GM19468 (cell line): ENCODE results near the gene NECTIN1.

Source experiments
- ATAC-seq: cut with Tn5 transposase; IDR thresholded peaks from one replicate; pipeline ENCODE4 v1.9.1; 2021; ENCODE audit warnings: mild to moderate bottlenecking, moderate library complexity, moderate number of reproducible peaks; ENCODE audit not compliant: unreplicated experiment; ENCODE audit errors: extremely low read depth

NECTIN1 gene

GRCh38 chr11:119728651-119729580, at the start of gene NECTIN1:
TSS of gene NECTIN1 (minus strand) at chr11:119729200. CDS start at chr11:119728553, 647 bp downstream.
- ATAC-seq: peak; percentile 66

DNA sequence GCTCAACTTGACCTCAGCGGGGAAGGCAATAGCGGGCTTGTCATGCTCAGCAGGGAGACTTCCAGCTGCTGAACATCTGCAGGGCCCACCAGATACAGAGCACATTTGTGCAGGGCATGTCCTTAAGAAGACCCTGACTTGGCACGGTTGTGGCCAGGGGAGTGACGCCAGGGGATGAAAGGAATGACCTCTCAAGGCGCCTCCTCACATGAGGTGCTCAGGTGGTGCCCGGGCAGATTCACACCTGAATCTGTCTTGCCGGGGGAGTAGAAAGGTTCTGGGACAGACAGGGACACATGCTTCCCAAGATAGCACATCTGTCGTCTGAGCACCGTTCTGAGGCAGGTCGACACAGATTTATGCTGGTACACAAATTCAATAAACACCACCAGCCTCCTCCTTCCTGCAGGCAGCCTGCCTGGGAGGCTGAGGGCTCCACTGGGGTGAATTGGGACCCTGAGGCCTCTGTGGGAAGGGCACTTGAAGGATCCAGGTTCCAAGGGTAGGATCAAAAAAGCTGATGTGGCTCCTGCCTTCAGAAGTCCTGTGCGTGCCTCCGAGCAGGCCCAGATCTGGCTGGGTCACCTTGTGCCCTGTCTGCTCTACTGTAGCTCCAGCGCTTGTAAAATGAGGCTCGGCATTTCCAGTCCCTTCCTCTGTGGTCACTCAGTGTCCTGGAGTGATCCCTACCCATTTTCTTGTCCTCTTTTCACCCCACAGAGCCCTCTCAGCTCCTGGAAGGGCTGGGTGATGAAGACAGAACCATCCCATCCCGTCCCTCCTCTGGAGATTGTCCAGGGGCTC, 49.6 kb upstream of the NECTIN1 start:
- no peak for ATAC-seq

DNA sequence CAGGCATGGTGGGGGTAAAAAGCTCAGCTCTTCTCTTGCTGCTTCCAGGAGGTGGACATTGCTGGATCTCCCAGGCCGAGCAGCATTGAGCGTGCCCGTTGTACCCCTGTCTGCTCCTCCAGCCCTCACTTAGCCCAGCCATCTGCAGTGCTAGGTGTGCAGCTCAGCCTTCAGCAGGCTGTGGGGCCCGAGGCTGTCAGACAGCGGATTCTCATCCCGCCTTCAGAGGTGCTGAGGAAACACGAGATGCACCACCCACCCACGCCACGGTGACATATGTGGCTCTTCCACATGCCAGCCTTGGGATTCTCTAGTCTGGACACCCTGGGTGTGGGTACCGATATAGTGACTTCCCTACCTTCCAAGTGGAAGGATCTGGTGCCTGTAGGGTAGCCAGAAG, 48.9 kb upstream of the NECTIN1 start:
- no peak for ATAC-seq

DNA sequence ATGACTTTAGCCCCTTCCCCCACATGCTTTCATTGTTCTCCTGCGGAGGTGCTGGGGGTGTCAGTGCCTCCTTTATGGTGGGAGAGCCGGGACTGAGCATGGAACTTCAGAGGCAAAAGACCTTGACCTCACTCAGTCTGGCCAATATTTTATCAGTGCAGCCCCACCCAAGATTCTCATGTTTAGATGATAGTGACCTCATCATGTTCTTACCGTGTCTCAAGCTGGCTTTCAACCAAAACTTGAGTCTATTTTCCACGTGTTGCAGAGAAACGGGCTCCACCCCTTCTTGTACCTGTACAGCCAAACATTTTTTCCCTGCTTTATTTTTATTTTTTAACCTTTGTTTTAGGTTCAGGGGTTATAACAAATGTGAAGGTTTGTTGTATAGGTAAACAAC, 47.7 kb upstream of the NECTIN1 start:
- no peak for ATAC-seq

DNA sequence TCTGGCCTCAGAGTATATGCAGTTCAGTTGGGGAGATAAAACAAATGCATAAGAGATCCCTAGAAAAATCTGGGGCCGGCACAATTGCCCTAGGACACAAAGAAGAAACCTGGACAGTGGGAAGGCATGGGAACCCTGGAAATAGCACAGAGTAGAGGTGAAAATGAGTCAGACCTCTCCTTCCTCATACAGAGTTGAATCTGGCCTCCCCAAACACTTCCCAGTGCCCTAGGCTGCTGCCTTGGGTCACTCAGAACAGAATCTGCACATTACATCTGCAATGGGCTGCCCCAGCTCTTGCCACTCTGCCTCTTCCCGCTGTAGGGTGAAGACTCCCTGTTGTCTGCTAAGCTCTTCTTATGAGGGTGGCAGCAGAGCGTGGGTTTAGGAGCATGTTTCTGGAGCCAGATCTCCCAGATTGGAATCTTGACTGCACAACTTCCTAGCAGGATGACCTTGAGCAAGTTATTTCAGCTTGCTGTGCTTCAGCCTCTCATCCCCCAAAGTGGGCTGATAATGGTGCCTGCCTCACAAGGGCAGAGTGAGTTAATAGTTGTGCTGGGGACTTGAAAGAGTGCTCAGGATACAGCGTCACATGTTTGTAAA, 47.1 kb upstream of the NECTIN1 start:
- no peak for ATAC-seq

DNA sequence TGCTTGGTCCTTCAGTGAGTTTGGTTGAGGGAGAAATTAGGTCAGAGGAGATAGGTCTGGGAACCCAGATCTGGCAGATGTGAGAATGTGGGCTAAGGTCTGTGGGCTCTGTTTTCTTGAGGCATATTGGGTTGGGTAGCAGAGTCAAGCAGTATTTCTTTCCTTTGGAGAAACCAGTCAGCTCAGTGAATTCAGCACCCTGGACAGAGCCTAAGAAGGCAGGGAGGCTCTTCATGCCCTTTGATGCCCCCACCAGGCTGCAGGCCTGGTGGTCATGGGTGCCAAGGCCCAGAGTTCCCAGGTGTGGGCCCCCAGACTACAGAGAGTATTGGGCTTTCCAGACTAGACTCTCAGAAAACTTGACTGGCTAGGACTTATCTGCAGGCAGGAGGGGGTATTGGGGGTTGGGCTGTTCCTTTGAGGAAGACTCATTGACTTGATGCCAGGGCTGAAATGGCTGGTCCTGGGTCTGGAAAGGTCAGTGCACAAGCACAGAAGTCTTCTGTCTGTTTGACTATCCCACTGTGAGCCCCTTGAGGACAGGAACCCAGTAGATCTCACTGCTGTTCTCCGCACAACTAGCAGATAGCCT, 45.3 kb upstream of the NECTIN1 start:
- ATAC-seq: no peak

GRCh38 chr11:119772641-119773415, 43.8 kb upstream of the NECTIN1 start:
- ATAC-seq: no peak

- ATAC-seq: no peak
These were observed 43.1 kb upstream of the NECTIN1 start for GRCh38 chr11:119772076-119772475.

DNA sequence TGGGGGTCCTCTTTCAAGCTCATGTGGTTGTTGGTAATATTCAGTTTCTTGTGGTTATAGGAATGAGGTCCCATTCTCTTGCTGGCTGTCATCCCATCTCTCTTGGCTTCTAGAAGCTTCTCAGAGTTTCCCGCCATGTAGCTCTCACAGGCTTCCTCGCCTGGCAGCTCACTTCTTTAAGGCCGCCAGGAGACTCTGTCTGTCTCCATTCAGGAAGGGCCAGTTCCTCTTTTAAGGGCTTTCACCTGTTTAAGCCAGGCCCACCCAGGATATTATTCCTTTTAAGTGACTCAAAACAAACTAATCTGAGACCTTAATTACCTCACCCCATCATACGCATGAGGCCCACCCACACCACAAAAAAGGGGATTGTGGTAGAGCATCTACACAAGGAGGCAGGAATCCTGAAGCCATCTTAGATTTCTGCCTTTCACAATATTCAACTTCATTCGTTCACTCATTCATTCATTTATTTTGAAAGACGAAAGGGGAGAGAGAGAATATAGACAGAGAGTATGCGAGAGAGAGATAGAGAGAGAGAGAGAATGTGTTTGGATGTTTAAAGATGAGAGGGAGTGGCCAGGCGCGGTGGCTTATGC, 42.3 kb upstream of the NECTIN1 start:
- no peak for ATAC-seq

DNA sequence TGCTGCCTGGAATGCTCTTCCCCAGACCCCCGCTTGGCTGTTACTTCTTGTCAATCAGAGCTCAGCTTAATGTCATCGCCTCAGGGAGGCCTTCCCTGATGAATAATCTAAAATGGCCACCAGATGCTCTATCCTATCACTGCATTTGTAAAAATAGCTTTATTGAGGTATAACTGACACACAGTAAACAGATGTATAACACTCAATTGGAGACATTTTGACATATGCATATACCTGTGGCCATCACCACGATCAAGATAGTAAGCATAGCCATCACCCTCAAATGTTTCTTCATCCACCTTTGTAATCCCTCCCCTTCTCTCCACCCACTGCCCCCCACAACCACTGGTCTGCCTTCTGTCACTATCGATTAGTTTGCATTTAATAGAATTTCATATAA, 36.6 kb upstream of the NECTIN1 start:
- ATAC-seq: no peak

DNA sequence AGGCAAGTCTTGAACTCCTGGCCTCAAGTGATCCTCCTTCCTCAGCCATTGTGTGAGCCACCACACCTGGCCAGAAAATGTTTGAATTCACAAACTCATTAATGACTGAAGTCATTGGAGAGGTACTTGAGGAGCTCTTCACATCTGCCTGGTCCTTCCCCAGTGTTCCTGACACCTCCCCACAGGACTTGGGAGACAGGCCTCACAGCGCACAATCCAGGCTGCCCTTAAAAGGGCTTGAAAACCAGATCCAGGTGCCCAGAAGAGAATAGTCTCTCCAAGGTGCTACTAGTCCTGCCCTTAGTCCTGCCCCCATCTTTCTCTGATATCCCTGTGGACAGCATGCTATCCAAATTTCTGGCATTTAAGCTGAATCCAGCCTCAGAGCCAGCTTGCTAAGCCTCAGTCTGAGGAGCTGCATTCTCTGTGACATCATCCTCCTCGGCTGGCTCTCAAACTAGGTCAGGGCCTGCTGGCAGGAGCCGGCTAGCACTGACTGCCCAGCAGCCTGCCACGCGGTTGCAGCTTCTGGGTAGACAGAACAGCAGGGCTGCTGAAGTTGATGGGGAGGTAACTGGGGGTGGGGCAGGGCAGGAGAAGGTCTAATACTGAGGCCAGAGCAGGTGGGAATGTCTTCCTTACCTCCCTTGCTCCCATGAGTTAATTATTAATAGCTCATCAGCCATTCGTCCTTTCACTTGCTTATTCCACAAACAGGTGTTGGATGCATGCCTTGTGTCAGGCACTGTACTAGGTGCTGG, 35.3 kb upstream of the NECTIN1 start:
- ATAC-seq: no peak

GRCh38 chr11:119763071-119763728, 34.2 kb upstream of the NECTIN1 start:
- no peak for ATAC-seq

GRCh38 chr11:119759747-119760412, 30.9 kb upstream of the NECTIN1 start:
- no peak for ATAC-seq

DNA sequence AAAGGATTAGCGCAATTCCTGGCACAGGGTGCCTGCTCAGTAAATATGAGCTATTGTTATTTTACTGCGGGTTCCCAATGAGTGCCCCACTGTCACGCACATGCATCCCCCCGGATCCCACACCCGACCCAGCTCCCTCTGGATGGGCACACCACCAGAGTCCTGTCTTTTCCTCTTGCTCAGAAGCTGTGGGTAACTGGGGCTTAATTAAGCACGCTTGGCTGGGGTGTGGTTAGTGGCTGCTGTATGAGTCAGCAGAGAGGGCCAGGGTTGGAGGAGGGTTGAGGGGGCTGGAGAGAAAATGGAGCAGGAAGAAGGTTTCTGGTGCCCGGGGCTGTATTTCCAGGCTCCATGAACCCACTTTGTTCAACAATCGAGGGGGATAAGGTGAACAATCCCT, 30.3 kb upstream of the NECTIN1 start:
- ATAC-seq: no peak

DNA sequence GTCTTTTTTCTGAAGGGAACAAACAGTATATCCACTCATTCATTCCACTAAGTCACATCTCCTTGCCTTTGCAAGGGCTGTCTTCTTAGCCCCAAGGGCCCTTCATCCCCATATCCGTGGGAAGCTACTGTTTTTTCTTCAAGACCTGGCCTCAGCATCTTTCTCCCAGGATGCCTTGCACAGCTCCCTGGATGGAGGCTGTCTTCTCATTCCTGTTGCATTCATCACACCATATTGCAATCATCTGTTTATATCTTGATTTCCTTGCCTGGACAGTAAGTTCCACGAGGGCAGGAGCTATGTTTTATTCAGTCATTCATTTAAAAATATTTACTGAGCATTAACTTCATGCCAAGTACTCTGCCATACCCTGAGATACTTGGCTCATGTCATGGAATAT, 29.3 kb upstream of the NECTIN1 start:
- no peak for ATAC-seq

DNA sequence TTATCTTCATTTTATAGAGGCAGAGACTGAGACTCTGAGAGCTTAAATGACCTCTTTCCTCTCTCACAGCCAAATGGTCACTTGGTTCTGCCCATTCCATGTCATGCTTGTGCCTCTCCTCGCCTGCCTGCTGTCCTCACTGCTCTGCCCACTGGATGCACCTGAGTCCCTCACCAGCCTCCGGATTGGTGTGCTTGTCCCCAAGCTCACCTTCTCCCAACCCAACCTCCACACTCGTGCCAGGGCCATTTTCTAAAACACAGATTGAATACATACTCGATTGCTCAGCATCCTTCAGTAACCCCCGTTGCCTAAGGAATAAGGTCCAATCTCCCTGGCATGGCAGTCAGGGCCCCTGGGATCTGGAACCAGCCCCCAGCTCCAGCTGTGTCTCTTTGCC, 28.4 kb upstream of the NECTIN1 start:
- ATAC-seq: no peak

DNA sequence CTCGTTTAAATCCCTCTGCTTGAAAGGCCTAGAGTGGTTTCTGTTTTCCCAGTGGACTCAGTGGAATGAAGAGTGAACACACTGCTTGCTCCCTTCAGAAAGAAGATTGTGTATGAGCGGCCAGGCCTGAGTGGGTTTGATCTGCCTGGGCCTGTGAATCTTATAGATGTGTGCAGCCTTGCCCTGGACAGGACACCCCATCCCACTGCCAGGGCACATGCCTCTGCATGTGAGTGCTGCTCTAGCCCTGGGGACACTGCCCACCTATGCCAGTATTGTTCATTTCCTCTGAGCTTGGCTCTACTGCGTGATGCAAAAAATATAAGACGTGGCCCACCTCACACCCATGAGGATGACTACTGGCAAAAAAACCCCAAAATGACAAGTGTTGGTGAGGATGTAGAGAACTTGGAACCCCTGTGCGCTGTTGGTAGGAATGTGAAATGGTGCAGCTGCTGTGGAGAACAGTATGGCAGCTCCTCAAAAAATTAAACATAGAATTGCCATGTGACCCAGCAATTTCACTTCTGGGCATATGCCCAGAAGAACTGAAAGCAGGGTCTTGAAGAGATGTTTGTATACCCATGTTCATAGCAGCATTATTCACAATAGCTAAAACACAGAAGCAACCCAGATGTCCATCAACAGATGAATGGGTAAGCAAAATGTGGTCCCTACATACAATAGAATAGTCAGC, 27.3 kb upstream of the NECTIN1 start:
- ATAC-seq: no peak
